IMR-90 (cell line): ENCODE results near the gene SIAH2.

Source experiments
- CHD1 ChIP-seq: IDR thresholded peaks from 2 replicates; pipeline ENCODE4 v1.6.1; 2012; ENCODE audit warnings: low read depth, low read length, improper control_type of control experiment
- MAFK ChIP-seq: IDR thresholded peaks from 2 replicates; pipeline ENCODE4 v1.6.1; 2012; ENCODE audit warnings: low read depth, low read length, improper control_type of control experiment
- POLR2A ChIP-seq: IDR thresholded peaks from 2 replicates; pipeline ENCODE4 v1.6.1; 2012; ENCODE audit warnings: mild to moderate bottlenecking, low read depth, low read length
- SMC3 ChIP-seq: fragments of 150-350 bp; IDR thresholded peaks from 2 replicates; pipeline ENCODE4 v1.6.1; 2016; ENCODE audit warnings: low read depth, mild to moderate bottlenecking, antibody characterized with exemption, low read length, moderate library complexity
- USF2 ChIP-seq: fragments of 150-350 bp; IDR thresholded peaks from 2 replicates; pipeline ENCODE4 v1.6.1; 2017; ENCODE audit warnings: mild to moderate bottlenecking, antibody characterized with exemption, low read length, low read depth
- TF ChIP-seq, protein P1 (sequence below): conservative IDR thresholded peaks from 2 replicates; pipeline ENCODE4 v1.5.1; 2012; ENCODE audit warnings: mild to moderate bottlenecking, low read depth, low read length, improper control_type of control experiment

GRCh38 chr3:150742679-150743078 is 20.3 kb downstream of the SIAH2 start:
- TF ChIP-seq, protein P1, sequence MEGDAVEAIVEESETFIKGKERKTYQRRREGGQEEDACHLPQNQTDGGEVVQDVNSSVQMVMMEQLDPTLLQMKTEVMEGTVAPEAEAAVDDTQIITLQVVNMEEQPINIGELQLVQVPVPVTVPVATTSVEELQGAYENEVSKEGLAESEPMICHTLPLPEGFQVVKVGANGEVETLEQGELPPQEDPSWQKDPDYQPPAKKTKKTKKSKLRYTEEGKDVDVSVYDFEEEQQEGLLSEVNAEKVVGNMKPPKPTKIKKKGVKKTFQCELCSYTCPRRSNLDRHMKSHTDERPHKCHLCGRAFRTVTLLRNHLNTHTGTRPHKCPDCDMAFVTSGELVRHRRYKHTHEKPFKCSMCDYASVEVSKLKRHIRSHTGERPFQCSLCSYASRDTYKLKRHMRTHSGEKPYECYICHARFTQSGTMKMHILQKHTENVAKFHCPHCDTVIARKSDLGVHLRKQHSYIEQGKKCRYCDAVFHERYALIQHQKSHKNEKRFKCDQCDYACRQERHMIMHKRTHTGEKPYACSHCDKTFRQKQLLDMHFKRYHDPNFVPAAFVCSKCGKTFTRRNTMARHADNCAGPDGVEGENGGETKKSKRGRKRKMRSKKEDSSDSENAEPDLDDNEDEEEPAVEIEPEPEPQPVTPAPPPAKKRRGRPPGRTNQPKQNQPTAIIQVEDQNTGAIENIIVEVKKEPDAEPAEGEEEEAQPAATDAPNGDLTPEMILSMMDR = no peak
- TF ChIP-seq POLR2A = no peak
- TF ChIP-seq USF2 = no peak
- TF ChIP-seq MAFK = no peak
- TF ChIP-seq CHD1 = no peak
- TF ChIP-seq SMC3 = no peak
